PC-3 (cell line): ENCODE measurements around the gene TTC9B. TPM values are rescaled to one million over a fixed set of nuclear protein-coding genes. Genes with fewer than 3 reads are reported as not detected.
"Not testable (repeated sequence)": the region's sequence is repeated elsewhere in the genome, so short reads cannot be mapped to it uniquely, and the experiment has no call there.

Experiments
- ATAC-seq: fragments of 200-7000 bp; cut with Tn5 transposase; 2 replicates; pipeline ENCODE4 v1.9.1; 2020; ENCODE audit warnings: mild to moderate bottlenecking, moderate library complexity
- BruUV-seq: library from RNA; stranded (reverse); fragments of 400-500 nt; replicated peaks from 2 replicates; lab custom pipeline; 2021; lab: Mats Ljungman, UMichigan
- CTCF ChIA-PET: fragments of 300-600 bp; sonication (Branson Sonifier 250); formaldehyde crosslinking; loops from one replicate; lab custom pipeline; 2022; ENCODE audit warnings: antibody characterized with exemption; lab: Charles Lee
- POLR2A ChIA-PET: fragments of 300-600 bp; sonication (Branson Sonifier 250); formaldehyde crosslinking; loops from one replicate; lab custom pipeline; 2022; ENCODE audit warnings: antibody characterized with exemption; ENCODE audit not compliant: unreplicated experiment; lab: Charles Lee
- DNase-seq: peaks from one replicate; pipeline ENCODE4 v3.0.0-alpha.2; 2015
- H2AFZ ChIP-seq: fragments of 300-600 bp; sonication (generic); 2 replicates; pipeline ENCODE4 v1.6.0; 2016; ENCODE audit warnings: antibody characterized with exemption, low read length
- H3F3A ChIP-seq: fragments of 300-600 bp; sonication (generic); one replicate; pipeline ENCODE4 v1.6.0; 2017; ENCODE audit warnings: antibody characterized with exemption, low read length, control low read depth, mild to moderate bottlenecking; ENCODE audit not compliant: unreplicated experiment
- H3K27ac ChIP-seq: fragments of 300-600 bp; sonication (generic); 2 replicates; pipeline ENCODE4 v1.5.1; 2016; ENCODE audit warnings: mild to moderate bottlenecking, low read length
- H3K27me3 ChIP-seq: fragments of 300-600 bp; sonication (generic); 2 replicates; pipeline ENCODE4 v1.6.1; 2016; ENCODE audit warnings: low read length, mixed read lengths
- H3K36me3 ChIP-seq: fragments of 300-600 bp; sonication (generic); 2 replicates; pipeline ENCODE4 v1.6.1; 2016; ENCODE audit warnings: low read depth, mixed run types, low read length, mixed read lengths
- H3K4me1 ChIP-seq: fragments of 300-600 bp; sonication (generic); 2 replicates; pipeline ENCODE4 v1.5.1; 2016; ENCODE audit warnings: low read length; ENCODE audit not compliant: insufficient read depth
- H3K4me2 ChIP-seq: fragments of 300-600 bp; sonication (generic); 2 replicates; pipeline ENCODE4 v1.6.0; 2016; ENCODE audit warnings: low read length
- H3K4me3 ChIP-seq: fragments of 300-600 bp; sonication (generic); 2 replicates; pipeline ENCODE4 v1.5.1; 2016; ENCODE audit warnings: mild to moderate bottlenecking, low read length, mixed read lengths
- H3K79me2 ChIP-seq: fragments of 300-600 bp; sonication (generic); 2 replicates; pipeline ENCODE4 v1.6.1; 2017; ENCODE audit warnings: low read length, mixed read lengths
- H3K9ac ChIP-seq: fragments of 300-600 bp; sonication (generic); 2 replicates; pipeline ENCODE4 v1.6.0; 2016; ENCODE audit warnings: mild to moderate bottlenecking, low read length
- H3K9me2 ChIP-seq: fragments of 300-600 bp; sonication (generic); replicated peaks from 2 replicates; pipeline ENCODE4 v1.6.1; 2016; ENCODE audit warnings: mixed run types, low read length, mixed read lengths
- H3K9me3 ChIP-seq: fragments of 300-600 bp; sonication (generic); 2 replicates; pipeline ENCODE4 v1.6.1; 2016; ENCODE audit warnings: low read length, mixed read lengths
- H4K20me1 ChIP-seq: fragments of 300-600 bp; sonication (generic); 2 replicates; pipeline ENCODE4 v1.6.1; 2016; ENCODE audit warnings: low read length, mixed read lengths
- CTCF ChIP-seq: fragments of 300-600 bp; sonication (generic); conservative IDR thresholded peaks from 2 replicates; pipeline ENCODE4 v1.5.1; 2017; ENCODE audit warnings: antibody characterized with exemption, low read depth, mild to moderate bottlenecking, low read length
- EZH2 ChIP-seq: fragments of 300-600 bp; sonication (generic); IDR thresholded peaks from one replicate; pipeline ENCODE4 v1.6.1; 2017; ENCODE audit warnings: antibody characterized with exemption, mild to moderate bottlenecking, low read length; ENCODE audit not compliant: unreplicated experiment
- EZH2phosphoT487 ChIP-seq: fragments of 300-600 bp; sonication (generic); IDR thresholded peaks from 2 replicates; pipeline ENCODE4 v1.6.1; 2018; ENCODE audit warnings: mild to moderate bottlenecking, antibody characterized with exemption, low read length, borderline replicate concordance
- intact Hi-C: fragments of 100-400 bp; cut with micrococcal nuclease; formaldehyde crosslinking; loops from 2 replicates; pipeline ENCODE4 v1.9.0; 2023
- total RNA-seq: library from RNA; depleted of rRNA; stranded (reverse); fragments of >200 nt; gene quantifications from 2 replicates; pipeline ENCODE4 v1.2.3, GENCODE V29; 2014

The TTC9B gene
- total RNA-seq, 1 experiment from 2014 or later = 0.15 TPM

GRCh38 chr19:40220674-40221073, 2.5 kb upstream of the TTC9B start:
- Histone ChIP-seq H3K27me3 (no peaks in the 10 kb centered on the region), H3K9ac (no peak overlapping the region), H3K36me3 (no peaks in the 10 kb centered on the region), H3F3A (no peaks in the 10 kb centered on the region), H3K9me3 (no peaks in the 10 kb centered on the region), H2AFZ (no peak overlapping the region), H3K27ac (peak overlapping the region; percentile 81; the same call in 1 of the 2 replicates), H3K79me2 (no peaks in the 10 kb centered on the region), H3K4me1 (peaks cover 24% of the 10 kb centered on the region), H3K9me2 (no peaks in the 10 kb centered on the region), H4K20me1 (no peaks in the 10 kb centered on the region), H3K4me3 (no peak overlapping the region), H3K4me2 (no peak overlapping the region)
- POLR2A ChIA-PET = no interaction called here
- DNase-seq = no peak
- CTCF ChIA-PET = interaction anchor here (0.6 kb wide), 1 partner anchor 81 kb away, joined by 4 read pairs; no protein-coding TSS in a partner anchor
- no peak for ATAC-seq
- TF ChIP-seq EZH2phosphoT487 = no peak
- no peak for TF ChIP-seq CTCF
- TF ChIP-seq EZH2 = no peak
- intact Hi-C loops = no loop called here
- BruUV-seq = no TSS peak

GRCh38 chr19:40219721-40220276, 1.6 kb upstream of the TTC9B start:
- H2AFZ ChIP-seq = peak overlapping the region; percentile 76
- no peaks in the 10 kb centered on the region for H3F3A ChIP-seq
- TF ChIP-seq EZH2 (no peak), CTCF (no peak), EZH2phosphoT487 (no peak)
- ChIA-PET CTCF (interaction anchor here (0.6 kb wide), 1 partner anchor 29 kb away, joined by 3 read pairs; no protein-coding TSS in a partner anchor), POLR2A (no interaction called here)
- H3K27ac ChIP-seq = peak overlapping the region; percentile 81
- H3K9ac ChIP-seq = peak overlapping the region; percentile 40
- no peaks in the 10 kb centered on the region for H4K20me1 ChIP-seq
- no TSS peak for BruUV-seq
- peaks cover 24% of the 10 kb centered on the region for H3K4me1 ChIP-seq
- peak; percentile 50 for ATAC-seq
- no peaks in the 10 kb centered on the region for H3K9me3 ChIP-seq
- peak; percentile 76 for DNase-seq
- H3K4me3 ChIP-seq = peak overlapping the region; percentile 59
- intact Hi-C loops = no loop called here
- no peaks in the 10 kb centered on the region for H3K9me2 ChIP-seq
- no peaks in the 10 kb centered on the region for H3K36me3 ChIP-seq
- no peaks in the 10 kb centered on the region for H3K79me2 ChIP-seq
- H3K27me3 ChIP-seq = no peaks in the 10 kb centered on the region
- peak overlapping the region; percentile 68 for H3K4me2 ChIP-seq

GRCh38 chr19:40219029-40219428, 845 bp upstream of the TTC9B start:
- intact Hi-C loops, DNase-seq, H4K20me1 ChIP-seq, H3K9me2 ChIP-seq, ATAC-seq, POLR2A ChIA-PET, BruUV-seq, H3F3A ChIP-seq, H3K36me3 ChIP-seq, H3K27me3 ChIP-seq, H3K9me3 ChIP-seq, H3K79me2 ChIP-seq: not testable (repeated sequence)
- Histone ChIP-seq H2AFZ (peak overlapping the region; percentile 76; the same call in 1 of the 2 replicates), H3K9ac (peak overlapping the region; percentile 40), H3K4me1 (peaks cover 24% of the 10 kb centered on the region), H3K4me2 (peak overlapping the region; percentile 68), H3K4me3 (peak overlapping the region; percentile 59; the same call in 1 of the 2 replicates), H3K27ac (peak overlapping the region; percentile 81)
- CTCF ChIA-PET = interaction anchor here (0.6 kb wide), 1 partner anchor 29 kb away, joined by 3 read pairs; no protein-coding TSS in a partner anchor
